Smooth muscle cell (in vitro differentiated cells): ENCODE measurements around the gene LCLAT1. TPM values are rescaled to one million over a fixed set of nuclear protein-coding genes. Genes with fewer than 3 reads are reported as not detected.

Experiments
- DNase-seq: peaks from one replicate; lab custom pipeline; 2025; ENCODE audit not compliant: unreplicated experiment; lab: John Stamatoyannopoulos, UW
- H2AFZ ChIP-seq: fragments of 200-600 bp; sonication (generic); 2 replicates; pipeline ENCODE4 v1.6.0; 2016; ENCODE audit warnings: antibody characterized with exemption, low read depth, mild to moderate bottlenecking
- H3F3A ChIP-seq: fragments of 200-600 bp; sonication (generic); 2 replicates; pipeline ENCODE4 v1.6.0; 2017; ENCODE audit warnings: antibody characterized with exemption, low read depth
- H3K27ac ChIP-seq: fragments of 200-600 bp; sonication (generic); 2 replicates; pipeline ENCODE4 v1.5.1; 2016; ENCODE audit warnings: low read depth, mild to moderate bottlenecking
- H3K27me3 ChIP-seq: fragments of 200-600 bp; sonication (generic); 2 replicates; pipeline ENCODE4 v1.6.1; 2016; ENCODE audit warnings: low read depth, mild to moderate bottlenecking
- H3K36me3 ChIP-seq: fragments of 200-600 bp; sonication (generic); 2 replicates; pipeline ENCODE4 v1.5.1; 2016; ENCODE audit warnings: low read depth
- H3K4me1 ChIP-seq: fragments of 200-600 bp; sonication (generic); 2 replicates; pipeline ENCODE4 v1.5.1; 2016; ENCODE audit warnings: low read depth
- H3K4me2 ChIP-seq: fragments of 200-600 bp; sonication (generic); 2 replicates; pipeline ENCODE4 v1.6.0; 2016; ENCODE audit warnings: mild to moderate bottlenecking
- H3K4me3 ChIP-seq: fragments of 200-600 bp; sonication (generic); 2 replicates; pipeline ENCODE4 v1.5.1; 2016; ENCODE audit warnings: mild to moderate bottlenecking
- H3K79me2 ChIP-seq: fragments of 200-600 bp; sonication (generic); 2 replicates; pipeline ENCODE4 v1.6.0; 2016; ENCODE audit warnings: low read depth, mild to moderate bottlenecking
- H3K9ac ChIP-seq: fragments of 200-600 bp; sonication (generic); 2 replicates; pipeline ENCODE4 v1.6.0; 2016; ENCODE audit warnings: low read depth
- H3K9me3 ChIP-seq: fragments of 200-600 bp; sonication (generic); replicated peaks from 2 replicates; pipeline ENCODE4 v1.5.1; 2016; ENCODE audit warnings: low read depth
- H4K20me1 ChIP-seq: fragments of 200-600 bp; sonication (generic); 2 replicates; pipeline ENCODE4 v1.6.0; 2016; ENCODE audit warnings: low read depth
- WGBS: methylation state at CpG from one replicate; pipeline ENCODE4 v1.1.7; 2016; ENCODE audit warnings: low lambda C conversion rate; 5-methylcytosine and 5-hydroxymethylcytosine counted together
- polyA plus RNA-seq: library from polyadenylated mRNA; unstranded; fragments of >200 nt; fragmentation: Nextera tagmentation; extraction: Ambion mirVana; gene quantifications from 2 replicates; pipeline ENCODE4 v1.2.1, GENCODE V29; 2016
- total RNA-seq: library from RNA; depleted of rRNA; stranded (reverse); fragments of >200 nt; gene quantifications from 2 replicates; pipeline ENCODE4 v1.2.3, GENCODE V29; 2014
- TF ChIP-seq, protein P1 (sequence below): fragments of 200-600 bp; sonication (generic); IDR thresholded peaks from 2 replicates; pipeline ENCODE4 v1.5.1; 2017; ENCODE audit warnings: borderline replicate concordance, mild to moderate bottlenecking, antibody characterized with exemption; ENCODE audit not compliant: insufficient read depth, poor library complexity, severe bottlenecking

LCLAT1 gene
- total and polyA plus RNA-seq, 2 experiments from 2014 or later: 2.6 to 11.7 TPM

DNA sequence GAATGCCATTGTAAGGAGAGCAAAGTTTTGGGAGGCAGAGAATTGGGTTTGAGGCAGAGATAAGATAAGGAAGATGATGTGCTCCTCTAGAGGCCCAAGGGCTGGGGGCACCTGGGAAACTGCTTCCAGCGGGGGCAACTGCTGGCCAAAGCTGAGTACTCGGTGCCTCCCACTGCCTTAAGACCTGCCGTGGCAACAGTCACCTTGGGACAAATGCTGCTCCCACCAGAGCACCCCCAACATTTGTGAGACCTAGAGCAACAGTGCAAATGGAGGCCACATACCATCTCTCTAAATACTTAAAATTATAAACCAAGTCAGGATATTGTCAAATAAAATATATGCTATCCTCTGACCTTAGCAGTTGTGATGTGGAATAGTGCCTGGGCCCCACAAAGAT, 233.1 kb downstream of the LCLAT1 start:
- Histone ChIP-seq H4K20me1 (no peaks in the 10 kb centered on the region), H3K4me2 (no peak overlapping the region), H3F3A (no peaks in the 10 kb centered on the region), H3K36me3 (no peaks in the 10 kb centered on the region), H3K4me3 (no peak overlapping the region), H3K79me2 (no peaks in the 10 kb centered on the region), H2AFZ (no peak overlapping the region), H3K27me3 (no peaks in the 10 kb centered on the region), H3K27ac (no peak overlapping the region), H3K9me3 (no peaks in the 10 kb centered on the region), H3K9ac (no peak overlapping the region), H3K4me1 (no peaks in the 10 kb centered on the region)
- WGBS: 100% methylated on average over 3 of the region's 3 CpGs
- TF ChIP-seq, protein P1, sequence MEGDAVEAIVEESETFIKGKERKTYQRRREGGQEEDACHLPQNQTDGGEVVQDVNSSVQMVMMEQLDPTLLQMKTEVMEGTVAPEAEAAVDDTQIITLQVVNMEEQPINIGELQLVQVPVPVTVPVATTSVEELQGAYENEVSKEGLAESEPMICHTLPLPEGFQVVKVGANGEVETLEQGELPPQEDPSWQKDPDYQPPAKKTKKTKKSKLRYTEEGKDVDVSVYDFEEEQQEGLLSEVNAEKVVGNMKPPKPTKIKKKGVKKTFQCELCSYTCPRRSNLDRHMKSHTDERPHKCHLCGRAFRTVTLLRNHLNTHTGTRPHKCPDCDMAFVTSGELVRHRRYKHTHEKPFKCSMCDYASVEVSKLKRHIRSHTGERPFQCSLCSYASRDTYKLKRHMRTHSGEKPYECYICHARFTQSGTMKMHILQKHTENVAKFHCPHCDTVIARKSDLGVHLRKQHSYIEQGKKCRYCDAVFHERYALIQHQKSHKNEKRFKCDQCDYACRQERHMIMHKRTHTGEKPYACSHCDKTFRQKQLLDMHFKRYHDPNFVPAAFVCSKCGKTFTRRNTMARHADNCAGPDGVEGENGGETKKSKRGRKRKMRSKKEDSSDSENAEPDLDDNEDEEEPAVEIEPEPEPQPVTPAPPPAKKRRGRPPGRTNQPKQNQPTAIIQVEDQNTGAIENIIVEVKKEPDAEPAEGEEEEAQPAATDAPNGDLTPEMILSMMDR: no peak
- DNase-seq: no peak

DNA sequence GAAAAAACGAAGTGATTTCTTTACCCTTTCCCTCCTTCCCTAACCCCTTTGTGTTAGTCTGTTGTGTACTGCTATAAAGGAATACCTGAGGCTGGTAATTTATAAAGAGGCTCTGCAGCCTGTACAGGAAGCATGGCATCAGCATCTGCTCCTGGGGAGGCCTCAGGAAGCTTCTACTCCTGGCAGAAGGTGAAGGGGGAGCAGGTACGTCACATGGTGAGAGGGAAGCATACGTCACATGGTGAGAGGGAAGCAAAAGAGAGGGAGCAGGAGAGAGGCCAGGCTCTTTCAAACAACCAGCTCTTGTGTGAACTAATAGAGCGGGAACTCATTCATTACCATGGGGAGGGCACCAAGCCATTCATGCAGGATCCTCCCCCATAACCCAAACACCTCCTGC, 234.0 kb downstream of the LCLAT1 start:
- 96% methylated on average over 4 of the region's 4 CpGs for WGBS
- DNase-seq: no peak
- no peaks in the 10 kb centered on the region for H3K36me3 ChIP-seq
- no peak overlapping the region for H3K9ac ChIP-seq
- H3K27me3 ChIP-seq: no peaks in the 10 kb centered on the region
- no peaks in the 10 kb centered on the region for H3F3A ChIP-seq
- H3K79me2 ChIP-seq: no peaks in the 10 kb centered on the region
- no peak overlapping the region for H3K27ac ChIP-seq
- H3K9me3 ChIP-seq: no peaks in the 10 kb centered on the region
- no peaks in the 10 kb centered on the region for H4K20me1 ChIP-seq
- no peaks in the 10 kb centered on the region for H3K4me1 ChIP-seq
- no peak overlapping the region for H2AFZ ChIP-seq
- no peak overlapping the region for H3K4me3 ChIP-seq
- TF ChIP-seq, protein P1: no peak
- no peak overlapping the region for H3K4me2 ChIP-seq

DNA sequence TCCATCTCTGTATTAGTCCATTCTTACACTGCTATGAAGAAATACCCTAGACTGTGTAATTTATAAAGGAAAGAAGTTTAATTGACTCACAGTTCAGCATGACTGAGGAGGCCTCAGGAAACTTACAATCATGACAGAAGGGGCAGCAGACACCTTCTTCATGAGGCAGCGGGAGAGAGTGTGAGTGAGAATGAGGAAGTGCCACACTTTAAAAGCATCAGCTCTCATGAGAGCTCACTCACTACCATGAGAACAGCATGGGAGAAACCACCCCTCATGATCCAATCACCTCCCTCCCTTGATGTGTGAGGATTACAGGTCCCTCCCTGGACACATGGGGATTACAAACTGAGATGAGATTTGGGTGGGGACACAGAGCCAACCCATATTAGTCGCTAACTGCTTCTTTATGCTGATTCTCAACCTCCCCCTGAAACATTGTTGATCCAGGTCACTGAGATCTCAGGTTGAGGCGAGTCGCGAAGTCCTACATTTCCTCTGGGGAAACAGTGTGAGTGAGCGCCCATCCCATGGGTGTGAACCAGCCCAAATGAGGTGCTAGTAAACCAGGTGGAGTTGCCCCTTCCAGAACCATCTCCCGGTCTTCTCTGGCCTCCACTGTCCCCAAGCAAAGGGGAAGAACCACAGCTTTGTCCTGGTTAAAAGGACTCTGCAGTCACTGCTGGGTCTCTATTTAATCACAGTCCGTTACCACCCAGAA, 236.3 kb downstream of the LCLAT1 start:
- Histone ChIP-seq H3K27ac (no peak overlapping the region), H3K4me3 (no peak overlapping the region), H3K4me1 (no peaks in the 10 kb centered on the region), H3K4me2 (no peak overlapping the region), H2AFZ (no peak overlapping the region), H4K20me1 (no peaks in the 10 kb centered on the region), H3K9ac (no peak overlapping the region), H3F3A (no peaks in the 10 kb centered on the region), H3K79me2 (no peaks in the 10 kb centered on the region), H3K36me3 (no peaks in the 10 kb centered on the region), H3K27me3 (no peaks in the 10 kb centered on the region), H3K9me3 (no peaks in the 10 kb centered on the region)
- DNase-seq: no peak
- 93% methylated on average over 8 of the region's 8 CpGs for WGBS
- TF ChIP-seq, protein P1: no peak

DNA sequence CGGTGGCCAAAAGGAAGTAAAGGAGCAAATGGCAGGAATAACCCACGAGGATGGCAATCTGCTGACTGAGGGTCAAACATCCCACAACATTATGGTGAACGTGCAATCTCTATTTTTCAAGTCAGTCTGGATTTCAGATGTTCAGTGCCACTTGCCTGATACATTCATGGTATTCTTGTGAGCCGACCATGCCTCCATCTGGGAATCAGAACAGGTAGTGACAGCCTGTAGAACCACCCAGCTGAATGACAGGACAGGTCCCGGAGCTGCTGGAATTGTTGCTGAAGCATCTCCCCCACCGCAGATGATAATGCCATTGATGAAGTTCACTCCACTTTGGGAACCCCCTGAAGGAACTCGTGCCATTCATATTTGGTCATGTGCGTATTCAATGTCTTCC, 237.0 kb downstream of the LCLAT1 start:
- Histone ChIP-seq H4K20me1 (no peaks in the 10 kb centered on the region), H3K9me3 (no peaks in the 10 kb centered on the region), H3K27ac (no peak overlapping the region), H3F3A (no peaks in the 10 kb centered on the region), H3K9ac (no peak overlapping the region), H2AFZ (no peak overlapping the region), H3K79me2 (no peaks in the 10 kb centered on the region), H3K4me3 (no peak overlapping the region), H3K4me1 (no peaks in the 10 kb centered on the region), H3K4me2 (no peak overlapping the region), H3K36me3 (no peaks in the 10 kb centered on the region), H3K27me3 (no peaks in the 10 kb centered on the region)
- TF ChIP-seq, protein P1: no peak
- DNase-seq: no peak
- WGBS: 91% methylated on average over 8 of the region's 8 CpGs
